HFFc6 (cell line): ENCODE results near the gene PRM1. TPM values are rescaled to one million over a fixed set of nuclear protein-coding genes. Genes with fewer than 3 reads are reported as not detected.

Source experiments
- DNase-seq: peaks from one replicate; pipeline ENCODE4 v3.0.0-alpha.2; 2018
- H3K27ac Mint-ChIP-seq: 2 replicates; pipeline ENCODE4 v1.8.0; 2020; ENCODE audit warnings: mild to moderate bottlenecking, mixed read lengths
- H3K27me3 Mint-ChIP-seq: 2 replicates; pipeline ENCODE4 v1.8.0; 2021; ENCODE audit warnings: mild to moderate bottlenecking, moderate library complexity, mixed read lengths; ENCODE audit not compliant: insufficient read depth
- H3K36me3 Mint-ChIP-seq: 2 replicates; pipeline ENCODE4 v1.8.0; 2021; ENCODE audit warnings: low read depth, mixed read lengths
- H3K4me1 Mint-ChIP-seq: 2 replicates; pipeline ENCODE4 v1.8.0; 2020; ENCODE audit warnings: low read depth, mixed read lengths
- H3K4me3 Mint-ChIP-seq: 2 replicates; pipeline ENCODE4 v1.8.0; 2020; ENCODE audit warnings: mild to moderate bottlenecking, moderate library complexity, mixed read lengths
- H3K9me3 Mint-ChIP-seq: 2 replicates; pipeline ENCODE4 v1.8.0; 2020; ENCODE audit warnings: mild to moderate bottlenecking, mixed read lengths
- total RNA-seq, 6 experiments: library from RNA; stranded (reverse); fragmentation: NEBNext Ultra II Directional; extraction: Animal tissue kit (Norgen Biotek cat#: 25700); gene quantifications; 2 replicates in 1 of 6; 3 replicates in 5 of 6; pipeline ENCODE4 v1.2.3, GENCODE V29; 2021
- TF ChIP-seq, protein P1 (sequence below): fragments of 200-600 bp; sonication (generic); IDR thresholded peaks from 2 replicates; pipeline ENCODE4 v1.5.0; 2021; ENCODE audit warnings: antibody characterized with exemption, mild to moderate bottlenecking

PRM1 gene
- total RNA-seq, 6 experiments from 2014 or later = not detected

DNA sequence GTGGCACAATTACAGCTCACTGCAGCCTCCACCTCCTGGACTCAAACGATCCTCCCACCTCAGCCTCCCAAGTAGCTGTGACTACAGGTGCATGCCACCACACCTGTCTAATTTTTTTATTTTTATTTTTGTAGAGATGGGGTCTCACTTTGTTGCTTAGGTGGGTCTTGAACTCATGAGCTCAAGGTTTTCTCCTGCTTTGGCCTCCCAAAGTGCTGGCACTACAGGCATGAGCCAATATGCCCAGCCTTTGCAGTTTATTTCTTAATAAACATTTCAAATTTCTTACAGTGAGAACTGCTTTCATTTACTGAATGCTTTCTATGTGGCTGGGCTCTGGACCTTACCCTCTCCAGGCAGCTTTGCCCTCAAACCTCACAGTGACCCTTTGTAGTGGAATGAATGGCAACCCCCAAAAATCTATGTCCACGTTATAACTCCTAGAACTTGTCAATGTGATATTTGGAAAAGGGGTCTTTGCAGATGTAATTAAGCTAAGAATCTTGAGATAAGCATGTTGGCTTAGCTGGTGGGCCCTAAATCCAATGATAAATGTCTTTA is 10.4 kb downstream of the PRM1 start:
- H3K27me3 Mint-ChIP-seq = peaks cover 13% of the 10 kb centered on the region
- no peaks in the 10 kb centered on the region for H3K9me3 Mint-ChIP-seq
- no peaks in the 10 kb centered on the region for H3K36me3 Mint-ChIP-seq
- DNase-seq = no peak
- no peak overlapping the region for H3K27ac Mint-ChIP-seq
- peaks cover 10% of the 10 kb centered on the region; the same call in 1 of the 2 replicates for H3K4me1 Mint-ChIP-seq
- H3K4me3 Mint-ChIP-seq = no peak overlapping the region
- TF ChIP-seq, protein P1, sequence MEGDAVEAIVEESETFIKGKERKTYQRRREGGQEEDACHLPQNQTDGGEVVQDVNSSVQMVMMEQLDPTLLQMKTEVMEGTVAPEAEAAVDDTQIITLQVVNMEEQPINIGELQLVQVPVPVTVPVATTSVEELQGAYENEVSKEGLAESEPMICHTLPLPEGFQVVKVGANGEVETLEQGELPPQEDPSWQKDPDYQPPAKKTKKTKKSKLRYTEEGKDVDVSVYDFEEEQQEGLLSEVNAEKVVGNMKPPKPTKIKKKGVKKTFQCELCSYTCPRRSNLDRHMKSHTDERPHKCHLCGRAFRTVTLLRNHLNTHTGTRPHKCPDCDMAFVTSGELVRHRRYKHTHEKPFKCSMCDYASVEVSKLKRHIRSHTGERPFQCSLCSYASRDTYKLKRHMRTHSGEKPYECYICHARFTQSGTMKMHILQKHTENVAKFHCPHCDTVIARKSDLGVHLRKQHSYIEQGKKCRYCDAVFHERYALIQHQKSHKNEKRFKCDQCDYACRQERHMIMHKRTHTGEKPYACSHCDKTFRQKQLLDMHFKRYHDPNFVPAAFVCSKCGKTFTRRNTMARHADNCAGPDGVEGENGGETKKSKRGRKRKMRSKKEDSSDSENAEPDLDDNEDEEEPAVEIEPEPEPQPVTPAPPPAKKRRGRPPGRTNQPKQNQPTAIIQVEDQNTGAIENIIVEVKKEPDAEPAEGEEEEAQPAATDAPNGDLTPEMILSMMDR = no peak

DNA sequence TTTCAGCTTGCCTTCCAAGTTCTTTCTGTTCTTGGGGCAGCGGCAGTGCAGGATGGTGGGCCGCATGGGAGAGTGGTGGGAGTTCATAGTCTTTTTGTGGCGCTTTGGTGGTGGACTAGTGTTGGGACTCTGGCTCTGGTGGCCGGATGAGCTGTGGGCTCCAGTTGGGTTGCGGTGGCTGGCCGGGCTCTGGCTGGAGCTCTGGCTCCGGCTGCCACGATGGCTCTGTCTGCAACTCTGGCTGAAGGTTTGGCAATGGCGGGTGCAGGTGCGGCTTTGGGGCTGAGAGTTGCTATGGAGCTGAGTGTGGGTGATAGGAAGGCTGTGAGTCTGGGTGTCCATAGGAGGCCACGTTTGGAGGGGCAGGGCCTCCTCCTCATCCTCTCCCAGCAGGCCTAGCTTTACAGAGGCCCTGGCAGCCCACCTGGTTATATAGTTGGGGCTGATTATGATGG is 12.2 kb downstream of the PRM1 start, which contains the start of gene TNP2:
Gene TNP2 (minus strand): TSS at position 405 of the 455 bp plus-strand sequence. CDS start 63 bp downstream, at position 342.
- DNase-seq = no peak
- H3K27ac Mint-ChIP-seq = no peak within 1 kb of the TSS
- no peaks in the 10 kb centered on the region for H3K9me3 Mint-ChIP-seq
- H3K4me1 Mint-ChIP-seq = peaks cover 7% of the 10 kb centered on the region; the same call in 1 of the 2 replicates
- H3K4me3 Mint-ChIP-seq = no peak within 1 kb of the TSS
- TF ChIP-seq, protein P1 = no peak
- H3K36me3 Mint-ChIP-seq = no peaks in the 10 kb centered on the region
- H3K27me3 Mint-ChIP-seq = peaks cover 15% of the 10 kb centered on the region

DNA sequence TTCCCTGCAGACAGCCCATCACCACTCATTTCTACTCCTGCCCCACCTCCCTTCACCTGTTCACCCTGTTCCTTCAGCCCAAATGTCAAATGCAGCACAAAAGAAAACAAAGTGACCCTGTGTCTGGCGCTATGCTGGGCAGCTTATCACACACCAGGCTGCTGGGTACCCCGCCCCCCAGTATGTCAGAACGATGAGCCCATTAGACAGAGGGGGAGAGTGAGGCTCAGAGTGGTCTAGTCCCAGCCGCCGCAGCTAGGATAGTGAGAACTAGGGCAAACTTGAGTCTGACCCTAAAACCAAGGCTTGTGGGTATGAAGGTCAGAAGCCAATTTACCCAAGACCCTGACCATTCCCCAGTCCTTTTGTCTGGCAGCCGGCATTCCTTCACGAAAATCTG is 16.0 kb downstream of the PRM1 start:
- no peaks in the 10 kb centered on the region for H3K9me3 Mint-ChIP-seq
- no peak overlapping the region for H3K4me3 Mint-ChIP-seq
- TF ChIP-seq, protein P1 = no peak
- H3K4me1 Mint-ChIP-seq = no peaks in the 10 kb centered on the region
- H3K36me3 Mint-ChIP-seq = no peaks in the 10 kb centered on the region
- peaks cover 21% of the 10 kb centered on the region for H3K27me3 Mint-ChIP-seq
- no peak for DNase-seq
- no peak overlapping the region for H3K27ac Mint-ChIP-seq

DNA sequence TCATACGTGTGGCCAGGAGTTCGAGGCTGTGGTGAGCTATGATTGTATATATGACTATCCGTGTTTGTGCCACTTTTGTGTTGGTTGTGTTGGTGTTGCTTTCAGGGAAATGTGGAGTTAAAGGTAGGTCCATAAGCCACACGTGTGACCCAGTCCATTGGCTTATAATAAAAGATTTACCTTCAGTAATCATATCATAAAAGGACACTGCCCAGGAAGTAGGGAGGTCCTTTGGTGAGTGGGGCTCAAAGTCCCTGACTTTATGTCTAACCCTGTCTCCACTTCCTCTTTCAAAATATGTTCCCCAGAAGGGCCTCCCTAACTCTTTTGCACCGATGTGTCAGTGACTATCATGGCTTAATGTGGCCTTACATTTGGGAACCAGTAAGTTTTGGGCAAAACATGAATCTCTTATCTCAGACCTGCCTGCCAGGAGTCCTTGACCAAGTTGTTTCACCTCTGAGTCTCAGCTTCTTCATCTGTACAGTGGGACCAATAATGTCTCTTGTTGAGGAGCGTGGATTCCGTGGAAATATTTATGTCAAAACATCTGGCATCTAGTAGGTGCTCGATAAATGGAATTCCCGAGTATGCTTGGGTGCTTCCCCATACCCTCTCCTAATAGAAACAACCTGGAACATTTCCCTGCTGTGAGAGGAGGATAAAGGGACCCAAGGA is 16.8 kb downstream of the PRM1 start:
- no peak for DNase-seq
- H3K27ac Mint-ChIP-seq = no peak overlapping the region
- peaks cover 17% of the 10 kb centered on the region for H3K27me3 Mint-ChIP-seq
- no peaks in the 10 kb centered on the region for H3K9me3 Mint-ChIP-seq
- no peaks in the 10 kb centered on the region for H3K36me3 Mint-ChIP-seq
- no peak overlapping the region for H3K4me3 Mint-ChIP-seq
- TF ChIP-seq, protein P1 = no peak
- peaks cover under 1% of the 10 kb centered on the region for H3K4me1 Mint-ChIP-seq

DNA sequence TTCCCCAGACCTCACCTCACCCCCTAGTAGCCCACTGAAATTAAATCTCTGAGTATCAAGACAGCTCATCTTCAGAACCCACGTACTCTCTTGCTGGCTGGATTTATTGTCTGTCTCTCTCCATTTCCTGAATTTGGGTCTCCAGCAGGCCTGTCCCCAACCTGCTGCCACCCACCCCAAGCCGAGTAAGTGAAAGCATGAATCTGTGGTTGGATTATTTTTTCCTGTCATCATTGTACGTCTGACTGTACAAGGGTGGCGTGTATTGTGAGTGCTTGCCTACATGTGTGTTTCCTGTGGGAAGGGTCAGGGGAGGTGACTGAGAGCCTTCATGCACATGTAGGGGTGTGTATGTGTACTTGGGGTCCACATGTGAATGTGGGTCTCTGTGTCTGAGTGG is 17.4 kb downstream of the PRM1 start:
- peaks cover 14% of the 10 kb centered on the region for H3K27me3 Mint-ChIP-seq

More for the DNA sequence above, 17.4 kb downstream of the PRM1 start:
- Mint-ChIP-seq H3K27ac (no peak overlapping the region), H3K9me3 (no peaks in the 10 kb centered on the region), H3K4me3 (no peak overlapping the region), H3K36me3 (no peaks in the 10 kb centered on the region), H3K4me1 (peaks cover 6% of the 10 kb centered on the region)
- TF ChIP-seq, protein P1 = no peak
- DNase-seq = no peak
